Left ventricle myocardium inferior (tissue), 1 donor: ENCODE measurements around the gene DGAT2L6. TPM values are rescaled to one million over a fixed set of nuclear protein-coding genes. Genes with fewer than 3 reads are reported as not detected.
A peak's percentile ranks its signal among the peaks of the same experiment; 100 is the strongest.
"Not testable (repeated sequence)": the region's sequence is repeated elsewhere in the genome, so short reads cannot be mapped to it uniquely, and the experiment has no call there.

ENCODE experiments used
- DNase-seq: peaks from one replicate; pipeline ENCODE4 v3.0.0-alpha.2; 2020
- H3K27ac ChIP-seq: fragments of 200-600 bp; replicated peaks from 2 replicates; pipeline ENCODE4 v1.8.0; 2021
- H3K27me3 ChIP-seq: fragments of 200-600 bp; 2 replicates; pipeline ENCODE4 v1.8.0; 2021; ENCODE audit warnings: low read depth
- H3K36me3 ChIP-seq: fragments of 200-600 bp; 2 replicates; pipeline ENCODE4 v1.8.0; 2021
- H3K4me1 ChIP-seq: fragments of 200-600 bp; 2 replicates; pipeline ENCODE4 v1.8.0; 2021
- H3K4me3 ChIP-seq: fragments of 200-600 bp; 2 replicates; pipeline ENCODE4 v1.8.0; 2021; ENCODE audit warnings: mild to moderate bottlenecking, moderate library complexity
- H3K9me3 ChIP-seq: fragments of 200-600 bp; replicated peaks from 2 replicates; pipeline ENCODE4 v1.8.0; 2021
- CTCF ChIP-seq: fragments of 200-600 bp; IDR thresholded peaks from 2 replicates; pipeline ENCODE4 v1.8.0; 2021; ENCODE audit warnings: antibody characterized with exemption, mild to moderate bottlenecking, borderline replicate concordance
- intact Hi-C: fragments of 100-400 bp; cut with micrococcal nuclease; formaldehyde crosslinking; loops from one replicate; pipeline ENCODE4 v1.11.0; 2022
- total RNA-seq: library from RNA; stranded (reverse); fragmentation: NEBNext Ultra II Directional; extraction: Animal tissue kit (Norgen Biotek cat#: 25700); gene quantifications from one replicate; pipeline ENCODE4 v1.2.1, GENCODE V29; 2021
- donor health status: DM: no; HTN: yes; CAD: no; lungs with severe emphysema.

The DGAT2L6 gene
- total RNA-seq, 1 donor from 2014 or later = not detected

GRCh38 chrX:70196961-70197720 is 19.9 kb downstream of the DGAT2L6 start:
- Histone ChIP-seq H3K9me3 (no peaks in the 10 kb centered on the region), H3K36me3 (no peaks in the 10 kb centered on the region), H3K27me3 (no peaks in the 10 kb centered on the region), H3K4me1 (no peaks in the 10 kb centered on the region), H3K27ac (no peak overlapping the region), H3K4me3 (no peak overlapping the region)
- peak; percentile 68 for TF ChIP-seq CTCF
- intact Hi-C loops = loop anchor here (5.0 kb wide), 1 partner anchor 65 kb away; the partner anchor contains the start of gene P2RY4
- DNase-seq = peak; percentile 11

GRCh38 chrX:70201732-70202131 is 24.4 kb downstream of the DGAT2L6 start:
- intact Hi-C loops = no loop called here
- Histone ChIP-seq H3K27me3 (no peaks in the 10 kb centered on the region), H3K9me3 (no peaks in the 10 kb centered on the region), H3K27ac (no peak overlapping the region), H3K36me3 (no peaks in the 10 kb centered on the region), H3K4me3 (no peak overlapping the region), H3K4me1 (no peaks in the 10 kb centered on the region)
- TF ChIP-seq CTCF = no peak
- no peak for DNase-seq

GRCh38 chrX:70208479-70208878 is 31.2 kb downstream of the DGAT2L6 start:
- H3K4me3 ChIP-seq = no peak overlapping the region

GRCh38 chrX:70209570-70209969 is 32.3 kb downstream of the DGAT2L6 start:
- H3K4me1 ChIP-seq, H3K27ac ChIP-seq, H3K9me3 ChIP-seq, DNase-seq, H3K4me3 ChIP-seq, H3K36me3 ChIP-seq, intact Hi-C loops, H3K27me3 ChIP-seq: not testable (repeated sequence)

More at GRCh38 chrX:70208479-70208878, 31.2 kb downstream of the DGAT2L6 start:
- H3K27me3 ChIP-seq = no peaks in the 10 kb centered on the region
- no peak overlapping the region for H3K27ac ChIP-seq
- no peaks in the 10 kb centered on the region for H3K4me1 ChIP-seq
- intact Hi-C loops = no loop called here
- DNase-seq = no peak
- no peaks in the 10 kb centered on the region for H3K9me3 ChIP-seq
- no peaks in the 10 kb centered on the region for H3K36me3 ChIP-seq
- TF ChIP-seq CTCF = no peak

GRCh38 chrX:70219938-70220764 is 42.9 kb downstream of the DGAT2L6 start:
- DNase-seq = peak; percentile 27

More at GRCh38 chrX:70219938-70220764, 42.9 kb downstream of the DGAT2L6 start:
- no peaks in the 10 kb centered on the region for H3K36me3 ChIP-seq
- H3K27ac ChIP-seq = peak overlapping the region; percentile 27
- H3K9me3 ChIP-seq = no peaks in the 10 kb centered on the region
- H3K27me3 ChIP-seq = no peaks in the 10 kb centered on the region
- no peaks in the 10 kb centered on the region for H3K4me1 ChIP-seq
- no peak for TF ChIP-seq CTCF
- intact Hi-C loops = no loop called here
- no peak overlapping the region for H3K4me3 ChIP-seq
